GM21717 (cell line): ENCODE results near the gene BTG4.

Source experiments
- ATAC-seq: cut with Tn5 transposase; IDR thresholded peaks from one replicate; pipeline ENCODE4 v1.9.1; 2021; ENCODE audit warnings: mild to moderate bottlenecking, moderate library complexity; ENCODE audit not compliant: unreplicated experiment

The BTG4 gene

DNA sequence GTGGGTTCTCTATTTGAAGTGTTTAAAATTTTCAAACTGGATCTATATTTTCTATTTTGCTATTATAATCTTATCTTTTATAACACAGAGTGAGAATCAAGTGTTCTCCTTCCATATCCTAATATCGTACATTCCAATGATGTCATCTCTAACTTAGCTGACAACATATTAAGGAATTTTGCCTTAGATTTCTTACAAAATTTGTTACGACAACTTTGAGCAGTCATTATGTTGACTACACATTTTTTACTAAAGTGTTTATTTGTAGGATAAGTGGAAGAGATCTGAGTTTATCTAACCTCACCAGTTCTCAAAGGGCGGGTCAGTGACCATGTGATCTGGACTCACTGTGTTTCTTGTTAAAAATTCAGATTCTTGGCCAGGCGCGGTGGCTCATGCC, 12.7 kb downstream of the BTG4 start:
- ATAC-seq = no peak

DNA sequence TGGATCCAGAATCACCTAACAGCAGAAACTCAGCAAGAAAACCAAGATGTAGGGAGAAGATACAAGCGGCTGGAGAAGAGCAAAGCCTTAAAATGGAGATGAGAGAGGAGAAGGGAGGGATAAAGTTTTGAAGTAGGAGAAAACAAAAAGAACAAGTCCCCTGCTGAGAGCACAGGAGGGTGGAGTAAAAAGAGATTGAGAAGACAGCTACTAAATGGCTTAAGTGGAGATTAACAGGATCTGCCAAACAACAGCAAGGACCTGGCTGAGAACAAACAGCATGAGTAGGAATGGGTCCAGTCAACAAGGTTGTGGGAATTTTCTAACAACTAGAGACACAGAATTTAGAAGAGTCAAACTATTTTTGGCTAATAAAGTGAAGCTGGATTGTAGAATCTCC, 18.1 kb downstream of the BTG4 start:
- no peak for ATAC-seq

DNA sequence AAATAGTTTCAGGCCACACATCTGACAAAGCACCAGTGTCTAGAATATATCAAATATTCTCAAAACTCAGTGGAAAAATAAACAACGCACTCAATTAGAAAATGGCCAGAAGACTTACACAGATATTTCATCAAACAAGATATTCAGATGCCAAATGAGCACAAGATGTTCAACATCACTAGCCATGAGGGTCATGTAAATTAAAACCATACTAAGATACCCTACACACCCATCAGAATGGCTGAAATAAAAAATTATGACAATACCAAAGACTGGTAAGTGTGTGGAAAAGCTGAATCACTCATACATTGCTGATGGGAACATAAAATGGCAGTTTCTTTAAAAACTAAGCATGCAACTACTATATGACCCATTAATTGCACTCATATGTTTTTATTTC, 21.7 kb downstream of the BTG4 start:
- ATAC-seq = no peak

DNA sequence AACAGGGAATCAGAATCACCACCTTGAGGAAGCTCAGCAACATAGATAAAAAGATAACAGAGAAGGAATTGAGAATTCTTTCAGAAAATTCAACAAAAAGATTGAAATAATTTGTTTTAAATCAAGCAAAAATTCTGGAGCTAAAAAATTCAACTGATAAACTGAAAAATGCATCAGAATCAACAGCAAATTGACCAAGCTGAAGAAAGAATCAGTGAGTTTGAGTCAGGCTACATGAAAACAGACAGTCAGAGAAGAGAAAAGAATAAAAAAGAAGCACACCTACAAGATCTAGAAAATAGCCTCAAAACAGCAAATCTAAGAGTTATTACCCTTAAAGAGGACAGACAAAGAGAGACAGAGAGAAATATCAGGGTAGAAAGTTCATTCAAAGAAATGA, 28.8 kb downstream of the BTG4 start:
- no peak for ATAC-seq

DNA sequence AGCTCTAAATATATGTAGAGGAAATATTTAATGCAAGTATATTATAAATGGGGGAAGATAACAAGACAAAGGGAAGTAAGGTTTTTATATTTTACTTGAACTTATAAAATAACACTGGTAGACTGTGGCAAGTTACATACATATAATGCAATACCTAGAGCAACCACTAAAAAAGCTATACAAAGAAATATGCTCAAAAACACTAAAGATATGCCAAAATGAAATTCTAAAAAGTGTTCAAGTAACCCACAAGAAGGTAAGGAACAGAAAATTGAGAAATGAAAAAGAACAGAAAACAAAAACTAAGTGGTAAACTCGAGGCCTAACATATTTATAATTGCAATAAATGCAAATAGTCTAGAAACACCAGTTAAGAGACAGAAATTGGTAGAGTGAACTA, 32.5 kb downstream of the BTG4 start:
- no peak for ATAC-seq

DNA sequence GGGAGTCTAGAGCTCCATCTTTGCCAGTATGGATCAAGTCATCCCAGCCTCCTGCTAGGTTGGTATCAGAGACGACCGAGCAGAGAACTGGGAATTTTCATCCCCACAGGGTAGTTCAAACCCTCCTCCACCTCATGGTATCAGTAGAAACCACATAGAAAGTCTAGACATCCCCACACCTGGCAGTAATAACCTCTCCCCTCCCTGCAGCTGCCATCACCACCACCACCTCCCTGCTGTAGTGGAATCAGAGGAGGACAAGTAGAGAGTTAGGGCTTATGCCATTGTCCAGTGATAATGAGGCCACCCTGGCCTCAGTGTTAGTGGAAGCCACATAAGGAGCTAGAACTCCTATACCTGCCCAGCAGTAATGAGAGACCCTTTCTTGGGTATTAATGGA, 34.3 kb downstream of the BTG4 start:
- no peak for ATAC-seq

DNA sequence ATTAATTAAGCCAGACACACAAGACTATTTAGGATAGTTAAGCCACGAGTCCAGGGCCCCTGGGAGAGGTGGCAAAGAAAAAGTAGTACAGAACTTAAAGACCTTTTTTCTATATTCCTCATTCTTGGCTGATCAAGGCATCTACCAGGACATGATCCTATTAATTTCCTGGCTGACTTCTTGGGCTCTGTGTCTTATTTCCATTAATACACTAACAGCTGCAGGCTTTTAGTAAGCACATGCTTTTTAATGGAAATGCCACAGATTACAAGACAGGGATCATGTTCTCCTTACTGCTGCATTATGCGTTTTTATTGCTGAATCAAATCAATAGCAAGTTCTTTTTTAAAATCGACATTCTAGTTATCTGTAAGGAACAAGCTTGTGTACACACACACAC, 35.2 kb downstream of the BTG4 start:
- no peak for ATAC-seq

DNA sequence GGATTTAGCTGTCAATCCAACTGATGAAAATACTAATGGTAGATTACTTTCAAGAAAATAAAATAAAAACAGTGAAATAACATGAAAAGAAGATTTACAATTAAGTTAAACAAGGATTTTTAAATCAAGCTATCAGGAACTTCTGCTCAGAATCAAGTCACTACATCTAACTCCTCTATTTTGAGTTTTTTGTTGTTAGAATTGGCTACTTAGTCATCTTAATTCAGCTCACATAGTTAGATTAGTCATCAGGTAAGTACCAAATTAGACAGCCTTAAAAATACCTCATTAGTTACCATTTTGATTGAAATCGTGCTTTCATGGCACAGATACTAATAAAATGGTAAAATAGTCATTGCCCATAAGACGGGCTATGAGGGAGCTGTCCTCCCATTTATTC, 35.8 kb downstream of the BTG4 start:
- ATAC-seq = no peak

DNA sequence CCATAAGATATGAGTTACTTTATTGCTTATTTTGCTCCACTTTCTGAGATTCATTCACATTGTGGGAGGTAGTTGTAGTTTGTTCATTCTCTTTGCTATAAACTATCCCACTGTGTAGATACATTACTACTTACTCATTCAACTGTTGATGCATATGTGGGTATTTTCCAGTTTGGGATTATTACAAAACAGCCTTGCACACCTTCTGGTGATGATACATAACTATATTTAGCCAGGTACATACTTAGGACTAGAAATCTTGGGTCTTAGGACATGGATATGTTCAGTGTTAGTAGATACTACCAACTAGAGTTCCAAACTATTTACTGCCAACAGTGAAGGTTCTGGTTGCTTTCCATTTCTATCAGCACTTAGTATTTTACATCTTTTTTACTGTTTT, 37.8 kb downstream of the BTG4 start:
- ATAC-seq = no peak

DNA sequence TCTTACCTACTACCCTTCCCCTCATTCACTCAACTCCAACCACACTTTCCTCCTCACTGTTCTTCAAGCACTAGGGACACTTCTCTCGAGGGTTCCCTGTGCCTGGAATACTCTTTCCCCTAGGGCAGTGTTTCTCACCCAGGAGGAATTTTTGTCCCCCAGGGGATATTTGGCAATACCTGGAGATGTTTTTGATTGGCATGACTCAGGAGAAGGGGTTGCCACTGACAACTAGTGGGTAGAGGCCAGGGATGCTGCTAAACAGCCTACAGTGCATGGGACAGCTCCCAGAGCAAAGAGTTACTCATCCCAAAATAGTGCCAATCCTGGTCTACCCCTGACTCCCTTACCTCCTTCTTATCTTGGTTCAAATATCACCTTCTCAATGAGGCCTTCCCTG, 40.0 kb downstream of the BTG4 start:
- no peak for ATAC-seq

DNA sequence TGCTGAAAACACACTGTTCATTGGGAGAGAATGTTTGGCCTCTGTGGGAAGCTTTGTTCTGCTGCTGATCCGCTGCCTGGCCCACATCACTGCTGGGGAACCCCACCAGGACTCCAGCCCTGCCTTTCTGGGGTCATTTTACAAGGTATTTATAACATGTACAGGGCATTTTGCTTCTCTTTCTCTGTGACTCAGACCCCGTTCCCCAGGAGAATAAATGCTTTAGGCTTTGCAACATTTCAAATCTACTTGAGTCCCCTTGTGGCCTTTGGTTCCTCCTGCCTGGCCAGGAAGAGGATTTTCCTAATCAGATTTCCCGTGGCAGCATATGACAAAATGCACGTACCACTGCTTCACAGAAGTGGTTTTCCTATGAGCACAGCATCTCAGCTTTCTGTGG, 43.0 kb downstream of the BTG4 start:
- no peak for ATAC-seq

DNA sequence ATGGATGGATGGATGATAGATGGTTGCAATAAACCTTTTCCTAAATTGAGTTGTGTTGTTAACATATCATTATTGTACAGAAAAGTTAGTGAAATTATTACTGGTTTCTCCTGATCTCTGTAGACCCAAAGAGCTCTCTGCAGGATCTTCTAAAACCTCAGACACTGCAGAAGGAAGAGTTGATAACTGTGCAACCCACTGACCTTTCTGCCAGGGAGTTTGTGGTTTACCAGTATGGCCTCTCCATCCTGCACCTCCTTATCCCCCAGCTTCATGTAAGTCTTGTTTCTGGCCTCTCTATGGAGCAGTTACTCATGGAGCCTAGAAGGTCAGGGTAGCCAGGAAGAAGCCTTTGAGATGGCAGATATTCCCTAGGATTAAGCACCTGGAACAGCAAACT, 45.6 kb downstream of the BTG4 start:
- no peak for ATAC-seq

DNA sequence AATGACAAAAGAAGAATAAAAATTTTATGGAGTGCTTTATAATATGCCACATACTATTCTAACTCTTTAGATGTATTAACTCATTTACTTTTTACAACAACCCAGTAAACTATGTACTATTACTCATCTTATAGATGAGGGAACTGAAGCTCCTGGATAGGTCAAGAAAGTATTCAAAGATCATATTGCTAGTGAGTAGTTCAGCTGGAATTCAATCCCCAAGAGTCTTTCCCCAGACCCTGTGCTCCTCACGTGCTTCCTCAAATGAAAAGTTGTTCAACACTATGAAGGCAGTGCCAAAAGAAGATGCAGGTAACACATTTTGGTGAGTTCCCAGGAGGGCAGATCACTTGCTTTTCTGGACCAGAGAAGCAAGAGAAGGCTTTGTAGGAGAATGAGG, 46.8 kb downstream of the BTG4 start:
- no peak for ATAC-seq

DNA sequence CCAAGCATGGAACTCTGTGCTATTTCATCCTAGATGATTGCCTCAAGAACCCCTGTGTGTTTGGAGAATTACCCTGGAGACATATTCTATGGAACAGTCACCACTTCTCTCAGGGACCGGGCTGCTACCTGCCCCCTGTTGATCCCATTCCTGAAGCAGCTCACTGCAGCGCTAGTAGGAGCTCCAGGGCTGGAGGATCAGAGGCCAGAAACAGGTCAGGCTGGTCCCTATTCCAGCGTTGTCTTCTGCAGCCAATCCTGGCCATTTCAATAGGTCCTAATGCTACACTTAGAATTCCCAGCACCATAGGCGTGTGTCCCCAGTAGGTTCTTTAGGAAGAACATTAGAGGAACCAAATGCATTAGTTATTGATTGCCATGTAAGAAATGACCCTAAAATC, 48.9 kb downstream of the BTG4 start:
- ATAC-seq = no peak

DNA sequence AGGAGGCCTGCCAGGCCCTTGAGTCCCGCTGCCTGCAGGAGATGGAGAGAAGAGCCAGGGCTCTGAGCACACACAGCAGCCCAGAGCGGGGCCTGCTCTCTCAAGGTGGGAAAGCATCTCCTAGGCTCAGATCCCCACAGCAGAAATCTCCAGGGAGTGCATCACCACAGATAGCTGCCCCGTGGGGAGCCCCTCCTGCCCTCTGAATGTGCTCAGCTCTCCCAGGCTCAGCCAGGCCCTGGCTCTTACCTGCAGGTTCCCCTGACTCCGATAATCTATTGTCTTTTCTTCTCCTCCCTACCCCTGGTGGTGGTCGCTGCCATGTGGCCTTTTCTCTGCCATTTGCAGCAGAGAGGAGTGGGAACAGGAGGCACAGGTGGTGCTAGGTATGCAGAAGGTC, 49.9 kb downstream of the BTG4 start:
- no peak for ATAC-seq

DNA sequence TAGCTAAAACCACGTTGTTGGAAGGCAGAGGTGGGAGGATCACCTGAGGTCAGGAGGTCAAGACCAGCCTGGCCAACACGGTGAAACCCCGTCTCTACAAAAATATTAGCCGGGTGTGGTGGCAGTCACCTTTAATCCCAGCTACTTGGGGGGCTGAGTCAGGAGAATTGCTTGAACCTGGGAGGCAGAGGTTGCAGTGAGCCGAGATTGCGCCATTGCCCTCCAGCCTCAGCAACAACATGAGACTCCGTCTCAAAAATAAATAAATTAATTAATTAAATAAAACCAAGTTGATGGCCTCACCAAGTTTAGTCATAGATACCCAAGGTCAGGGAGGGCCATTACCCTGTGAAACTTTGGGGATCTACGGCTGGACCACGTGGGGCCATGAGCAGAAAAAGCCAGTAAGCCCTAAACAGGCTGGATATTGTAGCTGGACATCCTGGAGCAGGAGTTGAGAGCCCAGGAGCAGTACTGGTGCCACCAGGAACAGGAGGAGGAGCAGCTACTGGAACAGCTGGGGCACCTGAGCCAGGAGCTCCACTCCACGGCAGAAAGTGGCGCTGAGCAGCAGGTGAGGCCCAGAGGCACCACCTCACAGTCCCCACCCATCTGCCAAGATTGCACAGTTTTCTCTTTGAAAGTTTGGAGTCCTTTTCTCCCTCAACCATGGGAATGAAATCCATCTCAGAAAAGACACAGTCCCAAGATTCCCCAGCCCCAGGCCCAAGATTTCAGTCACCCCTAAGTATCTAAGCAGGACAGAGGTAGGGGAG, 50.5 kb downstream of the BTG4 start:
- ATAC-seq = no peak

DNA sequence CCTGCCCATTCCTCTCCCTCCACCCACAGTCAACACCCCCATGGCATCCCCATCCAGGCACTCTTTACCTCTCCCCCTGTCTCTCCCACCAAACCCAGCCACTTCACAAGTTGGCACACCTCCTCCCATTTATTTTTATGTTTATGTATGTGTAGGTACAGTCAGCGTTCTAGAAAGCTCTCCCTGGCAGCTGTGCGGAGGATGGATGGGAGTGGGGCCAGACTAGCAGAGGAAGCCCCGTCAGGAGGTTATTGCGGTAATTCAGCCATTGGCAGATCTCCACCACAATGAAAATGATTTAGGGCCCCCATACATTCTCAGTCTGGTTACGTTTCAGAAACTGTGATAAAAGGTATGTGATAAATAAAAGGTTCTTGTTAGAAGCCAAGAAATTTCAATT, 51.3 kb downstream of the BTG4 start:
- no peak for ATAC-seq

DNA sequence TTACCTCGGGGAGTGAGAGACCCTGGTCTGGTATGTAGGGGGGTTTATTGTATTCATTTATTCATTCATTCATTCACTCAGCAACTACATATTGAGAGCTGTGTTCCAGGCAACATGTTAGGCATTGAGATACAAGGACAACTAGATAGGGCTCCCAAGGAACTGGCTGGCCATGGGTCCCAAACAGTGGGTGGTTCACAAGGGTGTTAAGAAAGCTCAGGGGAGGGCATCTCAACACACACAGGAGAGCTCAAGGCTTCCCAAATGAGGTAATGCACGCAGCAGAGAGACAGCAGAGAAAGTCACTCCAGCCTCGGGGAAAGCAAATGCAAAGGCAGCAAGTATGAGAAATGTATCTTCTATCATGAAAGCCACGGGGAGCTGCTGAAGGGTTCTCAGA, 51.8 kb downstream of the BTG4 start:
- ATAC-seq = no peak

DNA sequence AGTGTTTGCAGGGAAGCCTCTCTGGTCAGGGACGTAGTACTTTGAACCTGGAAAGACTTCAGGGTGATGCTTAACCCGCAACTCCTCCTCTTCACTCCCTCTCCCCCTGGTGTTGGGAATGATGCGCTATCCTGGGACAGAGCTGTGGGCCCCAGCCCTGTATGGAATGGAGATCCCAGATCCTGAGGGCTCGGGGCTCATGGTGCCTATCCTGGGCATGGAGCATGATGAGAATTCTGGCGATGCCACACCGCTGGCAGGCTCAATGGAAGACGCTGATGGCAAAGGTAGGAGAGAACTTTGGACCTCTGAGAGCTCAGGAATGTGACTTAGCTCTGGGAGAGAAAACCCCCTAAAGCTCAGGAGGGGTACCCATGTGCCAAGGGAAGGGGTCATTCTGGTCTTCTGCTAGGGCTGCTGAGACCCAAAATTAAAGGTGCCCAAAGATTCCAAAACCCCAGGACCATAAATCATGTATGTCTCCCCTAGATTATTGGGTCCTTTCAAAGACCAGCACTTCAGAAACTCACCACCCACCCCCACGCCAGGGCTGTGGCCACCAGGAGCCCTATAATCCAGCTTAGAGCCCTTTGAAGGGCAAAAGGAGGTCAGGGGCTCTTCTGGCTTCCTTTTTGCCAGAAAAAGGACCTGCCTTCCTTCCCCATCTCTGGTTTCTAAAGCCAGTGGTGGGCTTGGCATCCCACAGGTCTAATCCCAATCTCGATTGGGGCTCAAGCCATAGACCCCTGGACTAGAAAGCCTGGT, 52.5 kb downstream of the BTG4 start:
- no peak for ATAC-seq

DNA sequence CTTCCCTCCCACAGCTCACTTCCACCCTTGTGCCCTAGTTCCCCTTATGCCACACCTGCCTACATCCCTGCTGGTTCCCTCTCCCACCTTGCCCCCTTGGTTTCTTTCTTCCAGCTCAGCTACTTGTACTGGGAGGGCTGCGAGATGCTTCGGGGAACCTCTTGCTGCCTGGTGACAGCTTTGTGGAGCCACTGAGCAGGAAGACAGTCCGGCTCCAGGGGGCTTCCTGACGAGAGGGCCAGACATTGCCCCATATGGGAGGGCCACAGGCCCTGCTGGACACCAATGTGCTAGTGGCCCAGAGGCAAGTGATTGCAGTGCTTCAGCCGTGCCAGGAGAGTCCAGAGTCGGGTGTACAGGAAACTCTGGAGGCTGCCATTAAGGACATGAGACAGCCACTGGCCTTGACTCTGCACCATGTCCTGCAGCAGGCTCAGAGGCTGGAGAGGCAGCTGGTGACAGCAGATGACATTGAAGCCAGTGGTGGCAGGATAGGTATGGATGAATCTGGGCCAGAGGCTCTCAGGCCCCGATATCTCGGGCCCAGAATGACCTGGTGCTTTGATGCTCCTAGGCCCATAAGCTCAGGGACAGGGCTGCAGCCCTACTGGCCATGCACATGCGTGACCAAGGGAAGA, 54.3 kb downstream of the BTG4 start:
- ATAC-seq = no peak

DNA sequence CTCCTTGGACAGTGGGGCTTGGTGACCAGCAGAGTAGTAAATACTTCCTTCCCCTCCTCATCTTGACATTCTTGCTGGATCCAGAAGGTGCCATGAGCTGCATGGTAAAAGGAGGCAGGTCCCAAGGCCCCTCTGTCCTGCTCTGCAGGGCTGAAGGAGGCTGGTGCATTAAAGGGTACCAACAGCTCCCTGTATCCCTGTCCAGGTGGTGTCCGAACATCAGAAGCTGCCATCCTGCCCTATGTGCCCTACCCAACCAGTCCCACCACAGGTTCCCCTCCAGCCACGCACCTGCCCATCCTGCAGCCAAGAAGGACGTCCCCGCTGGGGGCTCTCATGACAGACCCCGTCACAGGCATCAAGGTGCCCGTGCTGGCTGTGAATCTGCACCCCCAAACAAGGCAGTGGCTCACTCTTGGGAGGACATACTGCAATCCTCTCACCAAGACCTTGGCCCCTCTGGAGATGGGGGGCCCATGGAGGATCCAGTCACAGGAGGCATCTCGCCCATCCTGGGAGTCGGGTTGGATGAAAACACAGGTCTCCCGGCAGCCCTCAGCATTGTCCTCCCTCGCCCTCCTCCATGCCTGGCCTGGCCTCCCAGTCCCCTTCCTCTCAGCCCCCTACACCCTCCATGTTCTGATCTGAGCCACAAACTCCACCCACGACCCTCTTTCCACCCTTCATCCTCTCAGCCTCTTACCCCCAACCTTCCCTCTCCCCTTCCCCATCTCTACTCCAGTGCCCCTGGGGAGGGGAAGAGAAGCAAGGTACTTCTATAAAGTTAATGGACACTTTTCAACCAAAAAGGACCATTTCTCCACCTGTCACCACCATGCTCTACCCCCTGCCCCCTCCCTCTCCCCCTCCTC, 55.1 kb downstream of the BTG4 start:
- no peak for ATAC-seq
